ENCODE measurements around the gene LPXN.
A peak's percentile ranks its signal among the peaks of the same experiment; 100 is the strongest.

The LPXN gene

GRCh38 chr11:58575377-58576020, at the start of gene LPXN:
TSS of gene LPXN (minus strand) at chr11:58575856. CDS start at chr11:58575772, 84 bp downstream.
- peak; percentile 81 to 87 for DNase-seq

- DNase-seq, result no peak
Observed at GRCh38 chr11:58625086-58625485, 49.4 kb upstream of the LPXN start.

- no peak for DNase-seq
Observed at GRCh38 chr11:58622344-58622743, 46.7 kb upstream of the LPXN start, which contains the start of gene CNTF. TSS of gene CNTF (plus strand) at chr11:58622665. CDS start at chr11:58622753, 88 bp downstream.

DNA sequence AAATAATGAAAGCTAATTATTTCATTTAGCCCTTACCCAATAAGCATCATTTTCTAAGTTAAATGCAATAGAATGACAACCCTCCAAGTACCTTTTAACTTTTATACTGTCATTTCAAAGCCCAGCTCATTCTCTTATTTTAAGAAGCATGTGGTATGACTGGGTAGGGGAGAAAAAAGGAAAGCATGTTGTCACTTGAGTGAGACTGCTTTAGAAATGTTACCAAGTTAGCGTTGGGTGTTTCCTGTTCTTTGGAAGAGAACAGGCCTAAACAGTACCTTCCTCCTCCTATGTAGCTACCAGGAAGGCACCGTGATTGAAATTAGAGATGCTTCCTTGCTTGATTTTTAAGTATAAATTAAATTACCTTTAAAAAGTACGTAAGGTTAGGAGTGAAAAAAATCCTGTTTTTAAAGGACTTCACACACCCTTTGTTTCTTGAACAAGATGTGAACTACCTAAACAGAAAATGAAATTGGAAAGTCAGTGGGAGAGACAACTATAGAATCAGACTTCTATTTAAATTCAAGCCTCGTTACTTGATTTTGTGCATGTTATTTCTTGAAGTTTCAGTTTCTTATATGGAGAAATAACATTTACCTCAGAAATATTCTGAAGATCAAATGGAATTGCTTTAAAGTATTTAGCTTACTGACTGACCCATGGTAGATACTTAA, 46.1 kb upstream of the LPXN start:
- DNase-seq, result no peak

DNA sequence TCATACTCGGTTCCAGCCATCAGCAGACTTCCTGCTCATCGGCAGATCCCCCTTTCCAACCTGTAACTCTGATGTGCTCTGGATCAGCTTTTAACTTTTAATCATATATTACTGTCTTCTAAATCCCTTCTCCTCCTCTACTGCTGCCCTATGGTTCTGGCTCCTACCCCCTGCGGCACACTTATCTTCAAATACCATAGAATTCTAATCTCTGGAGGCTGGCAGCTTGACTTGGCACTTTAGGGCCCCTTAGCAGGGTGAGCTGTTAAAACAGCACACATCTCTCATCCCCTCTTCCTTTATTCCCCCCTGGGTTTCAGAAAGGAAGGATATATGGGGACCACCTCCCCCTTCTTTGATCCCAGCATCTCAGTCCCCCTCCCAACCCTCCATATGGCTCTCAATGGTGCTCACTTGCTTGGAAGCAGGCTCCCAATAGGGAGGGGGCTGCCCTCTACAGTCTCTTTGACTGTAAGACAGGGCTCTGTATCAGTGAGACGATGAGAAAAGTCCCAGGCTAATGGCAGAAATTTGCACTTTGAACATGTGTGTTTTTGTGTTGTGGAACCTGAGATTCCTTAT, 42.4 kb upstream of the LPXN start:
- DNase-seq, result no peak

- DNase-seq, result no peak
Observed at GRCh38 chr11:58616594-58616993, 40.9 kb upstream of the LPXN start.

- no peak for DNase-seq
Observed at GRCh38 chr11:58615559-58615958, 39.9 kb upstream of the LPXN start.

- DNase-seq, result no peak
Observed at GRCh38 chr11:58613228-58613627, 37.6 kb upstream of the LPXN start.

DNA sequence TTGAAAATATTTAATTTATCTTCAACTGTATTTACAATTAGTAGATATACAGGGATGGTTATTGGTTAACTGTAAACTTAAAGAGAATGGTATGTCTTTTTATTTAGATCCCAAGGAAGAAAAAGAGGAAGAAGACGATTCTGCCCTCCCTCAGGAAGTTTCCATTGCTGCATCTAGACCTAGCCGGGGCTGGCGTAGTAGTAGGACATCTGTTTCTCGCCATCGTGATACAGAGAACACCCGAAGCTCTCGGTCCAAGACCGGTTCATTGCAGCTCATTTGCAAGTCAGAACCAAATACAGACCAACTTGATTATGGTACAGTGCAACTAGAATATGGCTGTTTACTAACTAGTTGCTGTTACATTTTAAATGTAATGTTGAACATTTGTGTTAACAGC, 34.1 kb upstream of the LPXN start:
- peak; percentile 3 to 22 for DNase-seq

GRCh38 chr11:58608331-58608730, 32.7 kb upstream of the LPXN start:
- no peak for DNase-seq

GRCh38 chr11:58606930-58607714, 31.5 kb upstream of the LPXN start:
- DNase-seq, result no peak

DNA sequence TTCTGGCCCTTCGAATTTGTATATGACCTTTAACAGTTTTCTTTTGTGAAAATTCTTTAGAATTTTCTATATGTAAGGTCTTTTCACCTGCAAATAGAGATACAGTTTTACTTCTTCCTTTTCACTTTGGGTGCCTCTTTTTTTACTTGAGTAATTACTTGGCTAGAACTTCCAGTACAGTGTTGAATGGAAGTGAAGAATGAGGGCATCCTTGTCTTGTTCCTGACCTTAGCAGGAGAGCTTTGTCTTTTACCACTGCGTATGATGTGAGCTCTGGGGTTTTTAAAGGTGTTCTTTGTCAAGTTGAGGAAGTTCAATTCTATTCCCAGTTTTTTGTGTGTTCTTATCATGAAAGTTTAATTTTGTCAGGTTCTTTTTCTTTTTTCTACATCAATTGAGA, 24.9 kb upstream of the LPXN start:
- DNase-seq, result no peak

DNA sequence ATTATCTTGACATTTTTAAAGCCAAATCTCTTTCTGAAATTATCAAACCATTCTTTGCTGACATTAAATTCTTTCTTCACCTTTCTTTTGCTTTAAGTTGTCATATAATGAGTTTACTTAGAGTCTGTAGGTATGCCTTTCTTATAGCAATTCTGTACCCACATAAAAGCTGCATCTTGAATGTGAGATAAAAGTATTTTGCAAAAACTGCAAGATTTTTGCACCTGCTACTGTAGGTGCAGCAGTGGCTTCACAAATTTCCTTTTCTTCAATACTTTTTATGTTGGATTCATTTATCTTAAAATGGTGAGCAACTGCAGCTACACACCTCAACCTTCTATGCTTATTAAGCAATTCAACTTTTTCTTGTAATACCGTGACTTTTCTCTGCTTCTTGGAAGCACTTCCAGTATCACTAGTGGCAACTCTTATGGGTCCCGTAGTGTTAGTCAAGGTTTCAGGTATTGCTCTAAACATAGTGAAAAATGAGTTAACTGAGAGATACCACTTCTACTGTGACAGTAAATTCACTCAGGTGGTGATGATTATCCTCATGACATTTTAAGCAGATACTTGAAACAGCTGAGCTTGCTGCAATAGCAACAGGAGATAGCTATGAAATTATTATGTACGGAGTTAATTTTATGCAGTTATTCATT, 22.0 kb upstream of the LPXN start:
- no peak for DNase-seq

GRCh38 chr11:58596621-58597020, 21.0 kb upstream of the LPXN start:
- DNase-seq, result no peak

DNA sequence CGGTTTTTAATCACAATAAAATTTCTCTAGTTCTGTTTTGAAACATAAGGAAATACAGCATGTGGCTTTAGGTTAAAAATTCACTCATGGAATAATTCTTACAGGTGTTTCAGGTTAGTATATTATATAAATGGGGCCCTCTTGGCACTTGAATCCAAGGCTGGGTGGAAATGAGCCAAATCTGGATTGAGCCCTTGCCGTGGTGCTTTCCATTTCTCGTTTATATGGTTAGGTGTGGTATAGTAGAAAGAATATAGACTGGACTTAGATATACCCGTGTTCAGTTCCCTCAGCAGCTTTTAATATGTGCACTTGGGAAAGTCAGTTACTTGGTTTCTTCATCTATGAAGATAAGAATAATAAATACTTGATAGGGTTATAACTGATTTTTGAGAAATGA, 19.2 kb upstream of the LPXN start:
- no peak for DNase-seq

DNA sequence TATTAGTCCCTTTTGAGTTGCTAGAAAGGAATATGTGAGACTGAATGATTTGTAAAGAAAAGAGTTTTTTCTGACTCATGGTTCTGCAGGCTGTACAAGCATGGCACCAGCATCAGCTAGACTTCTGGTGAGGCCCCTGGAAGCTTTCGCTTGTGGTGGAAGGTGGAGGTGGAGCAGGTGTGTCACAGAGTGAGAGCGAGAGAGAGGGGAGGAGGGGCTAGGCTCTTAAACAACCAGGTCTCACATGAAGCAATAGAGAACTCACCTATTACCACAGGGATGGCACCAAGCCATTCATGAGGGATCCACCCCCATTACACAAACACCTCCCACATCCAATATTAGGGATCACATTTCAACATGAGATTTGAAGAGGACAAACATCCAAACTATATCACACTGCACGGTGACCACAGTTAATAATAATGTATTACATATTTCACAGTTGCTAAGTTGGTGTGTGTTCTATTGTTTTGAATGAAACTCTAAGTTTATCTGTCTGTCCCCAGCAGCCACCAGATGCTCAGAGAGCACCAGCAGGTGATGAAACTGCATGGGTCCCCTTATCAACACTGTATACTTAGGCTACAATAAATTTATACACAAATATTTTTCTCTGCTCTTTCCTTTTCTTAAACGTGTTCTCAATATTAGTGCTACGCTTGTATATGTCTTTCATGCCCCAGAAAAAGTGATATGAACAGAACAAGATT, 17.3 kb upstream of the LPXN start:
- DNase-seq, result no peak

DNA sequence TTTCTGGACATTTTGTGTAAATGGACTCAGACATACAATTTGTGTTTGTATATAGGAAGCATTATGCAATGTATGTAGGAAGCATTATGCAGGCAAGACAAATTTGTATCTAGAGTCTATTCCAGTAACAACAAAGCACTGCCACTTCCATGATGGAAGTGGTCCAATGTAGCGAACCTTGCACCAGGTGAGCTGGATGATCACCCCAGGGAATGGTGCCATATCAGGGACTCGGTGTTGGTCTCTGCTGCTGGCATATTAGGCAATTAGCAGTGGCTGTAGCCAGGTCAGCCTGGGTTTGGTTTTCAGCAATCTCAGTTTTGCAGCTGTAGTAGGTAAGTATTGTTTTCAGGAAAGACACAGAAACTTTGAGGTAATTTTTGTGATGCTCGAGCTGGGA, 16.0 kb upstream of the LPXN start:
- no peak for DNase-seq

- no peak for DNase-seq
Observed at GRCh38 chr11:58586998-58587397, 11.3 kb upstream of the LPXN start.

DNA sequence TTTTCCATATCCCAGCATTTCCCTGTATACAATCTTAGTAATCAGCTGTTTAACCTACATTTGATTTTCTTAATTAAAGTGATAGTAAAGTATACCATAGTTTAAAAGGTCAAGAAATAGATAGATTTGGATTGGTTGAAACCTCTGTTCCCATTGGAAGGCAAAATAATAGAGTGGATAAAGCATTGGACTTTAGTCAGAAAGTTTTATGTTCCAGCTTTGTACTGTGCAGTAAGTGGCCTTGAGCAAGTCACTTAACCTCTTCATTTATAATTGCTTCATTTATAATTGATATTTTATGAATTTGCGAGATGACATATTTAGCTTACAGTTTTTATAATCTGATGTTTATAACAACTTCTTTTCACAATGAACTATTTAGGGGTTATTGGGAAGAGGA, 6.8 kb upstream of the LPXN start:
- DNase-seq, result no peak

DNA sequence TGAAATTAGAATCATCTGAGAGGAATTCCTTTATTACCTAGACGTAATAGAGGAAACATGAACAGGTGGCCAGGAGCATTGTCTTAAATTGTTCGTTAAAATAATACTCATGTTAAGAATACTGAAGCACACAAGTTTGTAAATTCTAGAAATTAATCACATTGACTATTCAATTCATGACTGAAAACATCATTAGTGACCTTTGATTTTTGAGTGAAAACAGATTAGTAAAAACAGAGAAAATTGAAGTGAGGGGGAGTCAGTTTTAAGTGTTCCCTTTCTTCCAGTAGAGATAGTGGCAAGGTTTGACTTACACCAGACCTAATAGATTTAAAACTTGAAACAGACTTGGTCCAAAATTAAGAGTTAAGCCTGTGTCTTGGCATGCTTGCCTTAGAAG, 4.7 kb upstream of the LPXN start:
- DNase-seq, result no peak

DNA sequence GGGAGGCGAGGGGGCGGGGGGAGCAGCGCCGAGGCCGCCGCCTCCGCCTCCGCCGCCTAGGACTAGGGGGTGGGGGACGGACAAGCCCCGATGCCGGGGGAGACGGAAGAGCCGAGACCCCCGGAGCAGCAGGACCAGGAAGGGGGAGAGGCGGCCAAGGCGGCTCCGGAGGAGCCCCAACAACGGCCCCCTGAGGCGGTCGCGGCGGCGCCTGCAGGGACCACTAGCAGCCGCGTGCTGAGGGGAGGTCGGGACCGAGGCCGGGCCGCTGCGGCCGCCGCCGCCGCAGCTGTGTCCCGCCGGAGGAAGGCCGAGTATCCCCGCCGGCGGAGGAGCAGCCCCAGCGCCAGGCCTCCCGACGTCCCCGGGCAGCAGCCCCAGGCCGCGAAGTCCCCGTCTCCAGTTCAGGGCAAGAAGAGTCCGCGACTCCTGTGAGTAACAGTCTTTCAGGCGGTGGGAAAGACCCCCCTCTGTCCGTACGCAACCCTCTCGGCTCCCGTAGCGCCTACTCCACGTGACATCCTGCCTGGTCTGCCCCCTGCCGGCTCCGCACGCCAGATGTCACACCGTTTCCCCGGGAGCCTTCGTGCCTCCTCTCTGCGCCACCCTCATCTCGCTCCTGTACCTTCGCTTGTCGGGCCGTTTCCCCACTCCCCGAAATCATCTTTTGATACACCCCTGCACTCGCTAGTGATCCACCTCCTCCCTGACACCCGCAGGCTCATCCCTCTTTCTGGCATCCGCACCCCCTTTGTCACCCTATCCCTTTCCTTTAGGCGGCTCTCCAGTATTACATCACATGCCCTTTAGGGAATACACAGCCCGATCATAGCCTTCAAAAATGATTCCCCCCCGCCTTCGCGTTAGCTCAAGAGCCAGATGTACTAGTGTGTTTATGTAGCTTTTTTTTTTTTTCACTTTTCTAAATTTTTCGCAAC, 3.8 kb upstream of the LPXN start:
- DNase-seq, result peak; percentile 85 to 91
